Breast epithelium (tissue), 3 donors: ENCODE measurements around the gene MAGED1.

Experiments used
- CTCF ChIP-seq, 3 donors: fragments of 450-650 bp; IDR thresholded peaks; one replicate each; pipeline ENCODE4 v1.5.1; 2016 to 2017; ENCODE audit warnings: antibody characterized with exemption in 3 of 3, mild to moderate bottlenecking in 3 of 3, moderate library complexity in 3 of 3
- POLR2A ChIP-seq: fragments of 450-650 bp; IDR thresholded peaks from one replicate; pipeline ENCODE4 v1.6.1; 2016; ENCODE audit warnings: antibody characterized with exemption, mild to moderate bottlenecking, moderate library complexity
- POLR2AphosphoS5 ChIP-seq, 3 donors: sonication (generic); formaldehyde crosslinking; IDR thresholded peaks; one replicate each; pipeline ENCODE4 v1.6.1; 2017; ENCODE audit warnings: antibody characterized with exemption in 3 of 3

DNA sequence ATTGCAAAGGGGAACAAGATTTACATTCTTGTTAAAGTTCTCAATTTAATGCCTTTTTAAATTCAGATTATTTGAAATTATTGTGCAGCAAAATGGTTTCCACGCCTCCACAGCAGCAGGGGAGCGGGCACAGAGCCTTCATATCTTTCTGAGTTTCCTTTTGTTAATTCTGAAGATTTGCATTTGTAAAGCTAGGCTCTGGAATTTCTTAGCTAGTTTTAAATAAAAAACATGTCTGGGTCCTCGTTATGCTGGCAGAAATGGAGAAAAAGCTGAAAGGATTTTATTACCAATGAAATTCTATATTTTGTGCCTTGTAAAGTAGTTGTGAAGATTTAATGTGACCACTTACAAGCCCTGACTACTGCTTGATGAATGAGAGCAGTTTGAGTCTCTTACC is 40.8 kb upstream of the MAGED1 start:
- TF ChIP-seq CTCF (IDR thresholded peaks at IDR 0.05) (no peak), POLR2A (no peak), POLR2AphosphoS5 (IDR thresholded peaks at IDR 0.05) (no peak)
